ENCODE results near the gene TRUB2. TPM values are rescaled to one million over a fixed set of nuclear protein-coding genes. Genes with fewer than 3 reads are reported as not detected.

TRUB2 gene
- total RNA-seq, 3 donors from 2014 or later = 11.8 to 19.8 (median 18.0) TPM

GRCh38 chr9:128293091-128293490, 29.2 kb downstream of the TRUB2 start:
- TF ChIP-seq POLR2A (IDR thresholded peaks at IDR 0.05) = no peak
- DNase-seq (ENCODE audit: low spot score in 2 of 2) = no peak
- Histone ChIP-seq H3K4me1 (no peaks in the 10 kb centered on the region), H3K27me3 (no peaks in the 10 kb centered on the region), H3K27ac (no peak overlapping the region), H3K9me3 (no peaks in the 10 kb centered on the region), H3K36me3 (no peaks in the 10 kb centered on the region), H3K4me3 (no peak overlapping the region)
- intact Hi-C loops (cut with DNase I; ENCODE audit: low total_unique reads) = no loop called here

DNA sequence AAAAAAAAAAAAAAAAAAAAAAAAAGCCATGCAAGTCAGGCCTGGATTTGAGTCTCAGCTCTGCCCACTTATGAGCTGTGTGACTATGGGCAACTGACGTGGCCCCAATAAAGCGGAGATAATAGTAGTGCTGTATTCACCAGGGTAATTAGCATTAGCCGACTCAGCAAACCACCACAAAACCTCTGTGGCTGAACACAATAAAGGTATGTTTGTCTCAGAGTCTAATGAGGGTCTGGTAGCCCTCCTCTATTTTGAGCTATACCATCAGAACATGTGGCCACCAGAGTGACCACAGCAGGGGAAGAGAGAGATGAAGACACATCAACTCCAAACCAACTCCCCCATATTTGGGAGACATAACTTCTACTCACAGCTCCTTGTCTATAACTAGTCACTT, 30.2 kb downstream of the TRUB2 start:
- Histone ChIP-seq H3K36me3 (no peaks in the 10 kb centered on the region), H3K27ac (no peak overlapping the region), H3K9me3 (no peaks in the 10 kb centered on the region), H3K4me1 (no peaks in the 10 kb centered on the region), H3K27me3 (no peaks in the 10 kb centered on the region), H3K4me3 (no peak overlapping the region)
- TF ChIP-seq POLR2AphosphoS5 (IDR thresholded peaks at IDR 0.05) (no peak), POLR2A (IDR thresholded peaks at IDR 0.05) (no peak), CTCF (IDR thresholded peaks at IDR 0.05) (no peak)
- no peak for DNase-seq (ENCODE audit: low spot score in 2 of 2)
- intact Hi-C loops (cut with DNase I; ENCODE audit: low total_unique reads) = no loop called here

DNA sequence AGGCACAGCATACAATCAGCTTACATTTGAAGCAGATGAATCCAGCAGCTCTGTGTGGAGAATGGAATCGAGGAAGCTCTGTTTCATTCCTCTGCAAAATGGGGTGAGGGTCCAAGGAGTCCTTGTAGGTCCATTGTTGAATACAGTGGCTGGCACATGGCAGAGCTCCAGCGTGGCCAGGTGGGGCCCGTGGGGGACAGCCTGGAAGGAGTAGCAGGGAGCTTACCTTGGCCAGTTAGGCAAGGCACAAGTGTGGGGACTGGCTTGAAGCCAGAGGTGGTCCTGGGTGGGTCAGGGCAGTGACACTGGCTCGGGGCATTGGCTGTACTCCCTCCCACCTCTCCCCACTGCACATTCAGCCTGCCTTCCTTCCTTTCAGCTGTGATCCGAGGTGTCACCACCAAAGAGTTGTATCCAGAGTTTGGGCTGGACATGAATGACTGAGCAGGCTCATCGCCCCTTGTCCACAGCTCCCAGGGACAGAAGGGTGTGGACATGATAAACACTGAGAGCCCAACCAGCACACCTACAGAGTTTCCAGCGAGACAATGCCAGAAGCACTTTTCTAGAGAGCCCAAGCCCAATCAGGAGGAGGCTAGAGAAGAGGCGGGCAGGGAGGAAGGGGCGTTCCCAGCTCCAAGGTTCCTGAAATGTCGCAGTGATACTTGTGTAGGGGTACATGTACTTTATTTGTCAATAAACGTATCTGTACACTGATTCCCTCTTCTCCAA, 33.8 kb downstream of the TRUB2 start:
- DNase-seq (ENCODE audit: low spot score in 2 of 2) = no peak
- no peaks in the 10 kb centered on the region for H3K9me3 ChIP-seq
- no peak overlapping the region for H3K4me3 ChIP-seq
- TF ChIP-seq POLR2A (IDR thresholded peaks at IDR 0.05) (no peak), POLR2AphosphoS5 (IDR thresholded peaks at IDR 0.05) (no peak), CTCF (IDR thresholded peaks at IDR 0.05) (no peak)
- no peaks in the 10 kb centered on the region for H3K36me3 ChIP-seq
- intact Hi-C loops (cut with DNase I; ENCODE audit: low total_unique reads) = no loop called here
- H3K27ac ChIP-seq = no peak overlapping the region
- H3K4me1 ChIP-seq = no peaks in the 10 kb centered on the region
- H3K27me3 ChIP-seq = no peaks in the 10 kb centered on the region

DNA sequence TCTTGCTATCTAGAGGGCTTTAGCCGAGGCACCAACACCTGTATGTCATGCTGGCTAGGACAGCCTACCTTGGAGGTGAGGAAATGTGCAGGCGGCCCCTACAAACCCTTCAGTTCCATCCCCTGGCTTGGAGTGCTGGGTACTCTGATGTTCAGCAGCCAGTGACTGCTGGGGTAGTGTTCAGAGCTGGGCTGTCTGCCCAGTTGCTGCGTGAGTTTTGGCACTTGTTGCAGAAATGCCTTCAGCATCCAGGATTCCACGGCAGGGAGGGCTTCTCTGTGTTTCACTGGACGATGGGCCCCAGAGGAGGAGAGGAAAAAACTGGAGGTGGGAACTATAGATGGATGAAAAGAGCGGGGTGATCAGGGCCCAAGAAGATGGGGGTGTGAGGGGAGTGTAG, 35.8 kb downstream of the TRUB2 start:
- no peaks in the 10 kb centered on the region for H3K36me3 ChIP-seq
- no peaks in the 10 kb centered on the region for H3K4me1 ChIP-seq

GRCh38 chr9:128285033-128285784, 37.0 kb downstream of the TRUB2 start:
- Histone ChIP-seq H3K27ac (no peak overlapping the region), H3K9me3 (no peaks in the 10 kb centered on the region), H3K36me3 (no peaks in the 10 kb centered on the region), H3K4me3 (no peak overlapping the region), H3K4me1 (no peaks in the 10 kb centered on the region), H3K27me3 (no peaks in the 10 kb centered on the region)
- DNase-seq (ENCODE audit: low spot score in 2 of 2) = no peak
- intact Hi-C loops (cut with DNase I; ENCODE audit: low total_unique reads) = no loop called here
- TF ChIP-seq POLR2A (IDR thresholded peaks at IDR 0.05) (no peak), POLR2AphosphoS5 (IDR thresholded peaks at IDR 0.05) (no peak), CTCF (IDR thresholded peaks at IDR 0.05) (no peak)

More for the DNA sequence above, 35.8 kb downstream of the TRUB2 start:
- TF ChIP-seq POLR2AphosphoS5 (IDR thresholded peaks at IDR 0.05) (no peak), CTCF (IDR thresholded peaks at IDR 0.05) (no peak), POLR2A (IDR thresholded peaks at IDR 0.05) (no peak)
- intact Hi-C loops (cut with DNase I; ENCODE audit: low total_unique reads) = no loop called here
- no peak for DNase-seq (ENCODE audit: low spot score in 2 of 2)
- H3K27me3 ChIP-seq = no peaks in the 10 kb centered on the region
- H3K4me3 ChIP-seq = no peak overlapping the region
- no peak overlapping the region for H3K27ac ChIP-seq
- no peaks in the 10 kb centered on the region for H3K9me3 ChIP-seq
